ENCODE measurements around the gene HHAT. TPM values are rescaled to one million over a fixed set of nuclear protein-coding genes. Genes with fewer than 3 reads are reported as not detected.
"Not testable (repeated sequence)": the region's sequence is repeated elsewhere in the genome, so short reads cannot be mapped to it uniquely, and the experiment has no call there.

HHAT gene
- total RNA-seq, 1 donor from 2014 or later, result 4.0 TPM

- ATAC-seq, result no peak
Observed at GRCh38 chr1:210315529-210315928, 13.2 kb upstream of the HHAT start.

GRCh38 chr1:210321131-210321530 is 7.6 kb upstream of the HHAT start:
- peak; percentile 96 for ATAC-seq

GRCh38 chr1:210321552-210321951 is 7.2 kb upstream of the HHAT start:
- ATAC-seq, result peak; percentile 92

- no peak for ATAC-seq
Observed at GRCh38 chr1:210323957-210324356, 4.7 kb upstream of the HHAT start.

- no peak for ATAC-seq
Observed at GRCh38 chr1:210325026-210325670, 3.6 kb upstream of the HHAT start.

- no peak for ATAC-seq
Observed at GRCh38 chr1:210328032-210328745, 513 bp upstream of the HHAT start.

- no peak for ATAC-seq
Observed at GRCh38 chr1:210330279-210330866, 1.7 kb downstream of the HHAT start.

- ATAC-seq, result peak; percentile 38
Observed at GRCh38 chr1:210332233-210332632, 3.5 kb downstream of the HHAT start.

- ATAC-seq, result peak; percentile 50
Observed at GRCh38 chr1:210332719-210333398, 4.2 kb downstream of the HHAT start.

GRCh38 chr1:210335001-210335400 is 6.3 kb downstream of the HHAT start:
- no peak for ATAC-seq

- no peak for ATAC-seq
Observed at GRCh38 chr1:210336362-210336761, 7.7 kb downstream of the HHAT start.

GRCh38 chr1:210339500-210339899 is 10.8 kb downstream of the HHAT start:
- no peak for ATAC-seq

GRCh38 chr1:210340311-210340710 is 11.6 kb downstream of the HHAT start:
- no peak for ATAC-seq

- ATAC-seq, result no peak
Observed at GRCh38 chr1:210340841-210341240, 12.1 kb downstream of the HHAT start.

- ATAC-seq, result peak; percentile 33
Observed at GRCh38 chr1:210342986-210343780, 14.5 kb downstream of the HHAT start.

- ATAC-seq, result peak; percentile 88
Observed at GRCh38 chr1:210344706-210345105, 16.0 kb downstream of the HHAT start.

GRCh38 chr1:210347112-210347511 is 18.4 kb downstream of the HHAT start:
- no peak for ATAC-seq

GRCh38 chr1:210351496-210351895 is 22.8 kb downstream of the HHAT start:
- no peak for ATAC-seq

- no peak for ATAC-seq
Observed at GRCh38 chr1:210352575-210352974, 23.9 kb downstream of the HHAT start.

GRCh38 chr1:210354305-210354704 is 25.6 kb downstream of the HHAT start:
- ATAC-seq, result not testable (repeated sequence)

- peak; percentile 41 for ATAC-seq
Observed at GRCh38 chr1:210358626-210359025, 29.9 kb downstream of the HHAT start.

GRCh38 chr1:210359255-210359654 is 30.6 kb downstream of the HHAT start:
- ATAC-seq, result no peak

Measured in esophagus mucosa (tissue), 1 donor.